K562 (cell line): Measurements from ENCODE around the gene EXOC7. TPM values are rescaled to one million over a fixed set of nuclear protein-coding genes. Genes with fewer than 3 reads are reported as not detected.

ENCODE experiments used
- DNMT1 ChIP-seq: fragments of 450-650 bp; IDR thresholded peaks from 2 replicates; pipeline ENCODE4 v1.6.1; 2016; ENCODE audit warnings: antibody characterized with exemption, mild to moderate bottlenecking
- ETS2 ChIP-seq: IDR thresholded peaks from 2 replicates; pipeline ENCODE4 v1.6.1; 2016; ENCODE audit warnings: borderline replicate concordance, missing genetic modification characterization, mild to moderate bottlenecking, moderate library complexity, missing compliant biosample characterization; ENCODE audit not compliant: poor library complexity, severe bottlenecking
- ETV1 ChIP-seq: fragments of 450-650 bp; conservative IDR thresholded peaks from 2 replicates; pipeline ENCODE4 v1.6.1; 2016; ENCODE audit warnings: missing genetic modification characterization, control low read depth, low read depth, missing compliant biosample characterization
- HDAC8 ChIP-seq: fragments of 450-650 bp; IDR thresholded peaks from 2 replicates; pipeline ENCODE4 v1.6.1; 2016; ENCODE audit warnings: mild to moderate bottlenecking, missing genetic modification characterization, moderate library complexity, missing compliant biosample characterization
- HNRNPUL1 ChIP-seq: fragments of 200-400 bp; formaldehyde crosslinking; IDR thresholded peaks from 2 replicates; pipeline ENCODE4 v1.6.1; 2017; ENCODE audit warnings: low read length
- KDM5B ChIP-seq: fragments of 200-600 bp; sonication (generic); IDR thresholded peaks from 2 replicates; pipeline ENCODE4 v1.6.1; 2012; ENCODE audit warnings: low read depth, mild to moderate bottlenecking, moderate library complexity, low read length, control low read depth, inconsistent platforms; ENCODE audit not compliant: insufficient replicate concordance
- NFXL1 ChIP-seq: fragments of 450-650 bp; formaldehyde crosslinking; IDR thresholded peaks from 2 replicates; pipeline ENCODE4 v1.4.0; 2021; ENCODE audit warnings: mild to moderate bottlenecking
- SRSF1 ChIP-seq: fragments of 200-400 bp; formaldehyde crosslinking; IDR thresholded peaks from 2 replicates; pipeline ENCODE4 v1.6.1; 2017; ENCODE audit warnings: mild to moderate bottlenecking, low read depth, low read length, moderate library complexity
- ZNF212 ChIP-seq: fragments of 450-650 bp; formaldehyde crosslinking; IDR thresholded peaks from 2 replicates; pipeline ENCODE4 v1.4.0; 2020; ENCODE audit warnings: mild to moderate bottlenecking
- polyA plus RNA-seq, 8 experiments: library from polyadenylated mRNA; depleted of rRNA in 4 of 8; stranded (reverse) in 5 of 8; unstranded in 3 of 8; fragments of >200 nt; fragmentation: Nextera tagmentation in 2 of 8; fragmentation: Illumina TruSeq in 1 of 8; extraction: Ambion mirVana in 2 of 8; extraction: Trizol in 1 of 8; gene quantifications; 2 replicates each; pipeline versions ENCODE4 v1.2.1 to v1.2.3, GENCODE V29; 2011 to 2014; ENCODE audit warnings: inconsistent platforms in 1 of 8, missing spikeins in 1 of 8
- total RNA-seq, 7 experiments: library from RNA; depleted of rRNA in 6 of 7; stranded (reverse); fragments of >200 nt in 6 of 7; fragmentation: Illumina TruSeq in 2 of 7; extraction: Trizol in 2 of 7; gene quantifications; 2 replicates each; pipeline versions ENCODE4 v1.2.1 to v1.2.3, GENCODE V29; 2011 to 2021; ENCODE audit warnings: low replicate concordance in 1 of 7
- TF ChIP-seq, protein P1 (sequence below): fragments of 200-600 bp; sonication (generic); IDR thresholded peaks from one replicate; pipeline ENCODE4 v1.6.1; 2012; ENCODE audit warnings: mild to moderate bottlenecking, low read depth, low read length, inconsistent platforms
- TF ChIP-seq, protein P2 (sequence below): sonication (generic); formaldehyde crosslinking; IDR thresholded peaks from 2 replicates; pipeline ENCODE4 v1.8.0; 2022; ENCODE audit warnings: missing genetic modification reagents, mild to moderate bottlenecking, moderate library complexity, borderline replicate concordance

The EXOC7 gene
- total and polyA plus RNA-seq, 9 of the 15 experiments (the other 6 are each of a cell fraction or from before 2014, with no cell fraction given) = 18.6 to 57.0 (median 35.0) TPM

DNA sequence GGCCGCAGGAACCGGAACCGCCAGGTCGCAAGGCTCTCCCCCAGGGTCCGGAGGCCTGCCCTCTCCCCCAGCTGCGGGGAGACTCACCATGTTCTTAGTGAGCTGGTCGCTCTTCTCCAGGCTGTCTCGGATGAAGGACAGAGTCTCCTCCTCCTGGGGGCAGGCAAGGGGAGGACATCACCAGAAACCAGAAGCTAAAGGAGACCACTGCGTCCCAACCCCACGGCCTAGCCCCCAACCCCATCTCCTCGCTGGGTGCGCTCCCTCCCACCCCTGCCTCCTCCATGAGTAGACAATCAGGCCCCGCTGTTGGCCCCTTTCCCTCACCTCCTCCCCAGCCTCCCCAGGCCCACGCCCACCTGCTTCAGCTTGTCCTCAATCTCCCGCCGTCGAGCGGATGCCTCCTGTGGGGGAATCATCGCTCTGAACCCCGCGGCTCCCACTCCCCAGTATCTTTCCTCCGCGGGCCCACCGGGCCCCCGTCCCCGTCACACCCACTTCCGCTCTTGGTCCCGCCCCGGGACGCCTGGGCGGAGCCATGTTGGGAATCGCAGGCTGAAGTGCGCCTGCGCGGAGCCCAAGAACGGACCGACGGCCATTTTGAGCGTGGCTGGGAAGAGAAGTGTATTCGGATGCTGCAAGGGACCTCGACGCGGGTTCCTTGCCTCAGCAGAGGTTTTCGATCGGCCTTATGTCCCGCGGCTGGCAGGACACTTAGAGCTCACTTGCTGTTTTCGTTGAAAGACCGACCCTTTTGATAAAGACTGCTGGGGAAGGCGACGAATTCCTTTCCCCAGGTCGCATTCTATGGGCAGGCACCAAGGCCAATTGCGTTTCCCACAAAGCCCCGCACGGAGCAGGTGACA, at the start of gene EXOC7 (continued):
- TF ChIP-seq, protein P1, sequence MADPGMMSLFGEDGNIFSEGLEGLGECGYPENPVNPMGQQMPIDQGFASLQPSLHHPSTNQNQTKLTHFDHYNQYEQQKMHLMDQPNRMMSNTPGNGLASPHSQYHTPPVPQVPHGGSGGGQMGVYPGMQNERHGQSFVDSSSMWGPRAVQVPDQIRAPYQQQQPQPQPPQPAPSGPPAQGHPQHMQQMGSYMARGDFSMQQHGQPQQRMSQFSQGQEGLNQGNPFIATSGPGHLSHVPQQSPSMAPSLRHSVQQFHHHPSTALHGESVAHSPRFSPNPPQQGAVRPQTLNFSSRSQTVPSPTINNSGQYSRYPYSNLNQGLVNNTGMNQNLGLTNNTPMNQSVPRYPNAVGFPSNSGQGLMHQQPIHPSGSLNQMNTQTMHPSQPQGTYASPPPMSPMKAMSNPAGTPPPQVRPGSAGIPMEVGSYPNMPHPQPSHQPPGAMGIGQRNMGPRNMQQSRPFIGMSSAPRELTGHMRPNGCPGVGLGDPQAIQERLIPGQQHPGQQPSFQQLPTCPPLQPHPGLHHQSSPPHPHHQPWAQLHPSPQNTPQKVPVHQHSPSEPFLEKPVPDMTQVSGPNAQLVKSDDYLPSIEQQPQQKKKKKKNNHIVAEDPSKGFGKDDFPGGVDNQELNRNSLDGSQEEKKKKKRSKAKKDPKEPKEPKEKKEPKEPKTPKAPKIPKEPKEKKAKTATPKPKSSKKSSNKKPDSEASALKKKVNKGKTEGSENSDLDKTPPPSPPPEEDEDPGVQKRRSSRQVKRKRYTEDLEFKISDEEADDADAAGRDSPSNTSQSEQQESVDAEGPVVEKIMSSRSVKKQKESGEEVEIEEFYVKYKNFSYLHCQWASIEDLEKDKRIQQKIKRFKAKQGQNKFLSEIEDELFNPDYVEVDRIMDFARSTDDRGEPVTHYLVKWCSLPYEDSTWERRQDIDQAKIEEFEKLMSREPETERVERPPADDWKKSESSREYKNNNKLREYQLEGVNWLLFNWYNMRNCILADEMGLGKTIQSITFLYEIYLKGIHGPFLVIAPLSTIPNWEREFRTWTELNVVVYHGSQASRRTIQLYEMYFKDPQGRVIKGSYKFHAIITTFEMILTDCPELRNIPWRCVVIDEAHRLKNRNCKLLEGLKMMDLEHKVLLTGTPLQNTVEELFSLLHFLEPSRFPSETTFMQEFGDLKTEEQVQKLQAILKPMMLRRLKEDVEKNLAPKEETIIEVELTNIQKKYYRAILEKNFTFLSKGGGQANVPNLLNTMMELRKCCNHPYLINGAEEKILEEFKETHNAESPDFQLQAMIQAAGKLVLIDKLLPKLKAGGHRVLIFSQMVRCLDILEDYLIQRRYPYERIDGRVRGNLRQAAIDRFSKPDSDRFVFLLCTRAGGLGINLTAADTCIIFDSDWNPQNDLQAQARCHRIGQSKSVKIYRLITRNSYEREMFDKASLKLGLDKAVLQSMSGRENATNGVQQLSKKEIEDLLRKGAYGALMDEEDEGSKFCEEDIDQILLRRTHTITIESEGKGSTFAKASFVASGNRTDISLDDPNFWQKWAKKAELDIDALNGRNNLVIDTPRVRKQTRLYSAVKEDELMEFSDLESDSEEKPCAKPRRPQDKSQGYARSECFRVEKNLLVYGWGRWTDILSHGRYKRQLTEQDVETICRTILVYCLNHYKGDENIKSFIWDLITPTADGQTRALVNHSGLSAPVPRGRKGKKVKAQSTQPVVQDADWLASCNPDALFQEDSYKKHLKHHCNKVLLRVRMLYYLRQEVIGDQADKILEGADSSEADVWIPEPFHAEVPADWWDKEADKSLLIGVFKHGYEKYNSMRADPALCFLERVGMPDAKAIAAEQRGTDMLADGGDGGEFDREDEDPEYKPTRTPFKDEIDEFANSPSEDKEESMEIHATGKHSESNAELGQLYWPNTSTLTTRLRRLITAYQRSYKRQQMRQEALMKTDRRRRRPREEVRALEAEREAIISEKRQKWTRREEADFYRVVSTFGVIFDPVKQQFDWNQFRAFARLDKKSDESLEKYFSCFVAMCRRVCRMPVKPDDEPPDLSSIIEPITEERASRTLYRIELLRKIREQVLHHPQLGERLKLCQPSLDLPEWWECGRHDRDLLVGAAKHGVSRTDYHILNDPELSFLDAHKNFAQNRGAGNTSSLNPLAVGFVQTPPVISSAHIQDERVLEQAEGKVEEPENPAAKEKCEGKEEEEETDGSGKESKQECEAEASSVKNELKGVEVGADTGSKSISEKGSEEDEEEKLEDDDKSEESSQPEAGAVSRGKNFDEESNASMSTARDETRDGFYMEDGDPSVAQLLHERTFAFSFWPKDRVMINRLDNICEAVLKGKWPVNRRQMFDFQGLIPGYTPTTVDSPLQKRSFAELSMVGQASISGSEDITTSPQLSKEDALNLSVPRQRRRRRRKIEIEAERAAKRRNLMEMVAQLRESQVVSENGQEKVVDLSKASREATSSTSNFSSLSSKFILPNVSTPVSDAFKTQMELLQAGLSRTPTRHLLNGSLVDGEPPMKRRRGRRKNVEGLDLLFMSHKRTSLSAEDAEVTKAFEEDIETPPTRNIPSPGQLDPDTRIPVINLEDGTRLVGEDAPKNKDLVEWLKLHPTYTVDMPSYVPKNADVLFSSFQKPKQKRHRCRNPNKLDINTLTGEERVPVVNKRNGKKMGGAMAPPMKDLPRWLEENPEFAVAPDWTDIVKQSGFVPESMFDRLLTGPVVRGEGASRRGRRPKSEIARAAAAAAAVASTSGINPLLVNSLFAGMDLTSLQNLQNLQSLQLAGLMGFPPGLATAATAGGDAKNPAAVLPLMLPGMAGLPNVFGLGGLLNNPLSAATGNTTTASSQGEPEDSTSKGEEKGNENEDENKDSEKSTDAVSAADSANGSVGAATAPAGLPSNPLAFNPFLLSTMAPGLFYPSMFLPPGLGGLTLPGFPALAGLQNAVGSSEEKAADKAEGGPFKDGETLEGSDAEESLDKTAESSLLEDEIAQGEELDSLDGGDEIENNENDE = no peak
- TF ChIP-seq, protein P2, sequence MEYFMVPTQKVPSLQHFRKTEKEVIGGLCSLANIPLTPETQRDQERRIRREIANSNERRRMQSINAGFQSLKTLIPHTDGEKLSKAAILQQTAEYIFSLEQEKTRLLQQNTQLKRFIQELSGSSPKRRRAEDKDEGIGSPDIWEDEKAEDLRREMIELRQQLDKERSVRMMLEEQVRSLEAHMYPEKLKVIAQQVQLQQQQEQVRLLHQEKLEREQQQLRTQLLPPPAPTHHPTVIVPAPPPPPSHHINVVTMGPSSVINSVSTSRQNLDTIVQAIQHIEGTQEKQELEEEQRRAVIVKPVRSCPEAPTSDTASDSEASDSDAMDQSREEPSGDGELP = 0 out of 2 replicates have a peak, but pooled peaks have one; percentile 42
- TF ChIP-seq DNMT1 (no peak), ZNF212 (CRISPR knock-in tag) (no peak), ETS2 (tag) (no peak), SRSF1 (no peak), HNRNPUL1 (no peak), ETV1 (tag) (peak; percentile 84), NFXL1 (CRISPR knock-in tag) (no peak), HDAC8 (tag) (peak; percentile 56; the same call in 1 of the 2 replicates), KDM5B (peak; percentile 74)
